GM12864 (cell line): ENCODE results near the gene ADGRA1.
A peak's percentile ranks its signal among the peaks of the same experiment; 100 is the strongest.

Source experiments
- DNase-seq: peaks from one replicate; pipeline ENCODE4 v3.0.0-alpha.2; 2011; ENCODE audit warnings: low read depth
- H3K4me3 ChIP-seq: 2 replicates; pipeline ENCODE4 v1.5.1; 2011; ENCODE audit warnings: mild to moderate bottlenecking, low read depth, low read length, control low read depth
- TF ChIP-seq, protein P1 (sequence below): IDR thresholded peaks from 2 replicates; pipeline ENCODE4 v1.5.1; 2011; ENCODE audit warnings: low read depth, mild to moderate bottlenecking, moderate library complexity, low read length, control low read depth, inconsistent platforms; ENCODE audit errors: missing control alignments

Gene ADGRA1

DNA sequence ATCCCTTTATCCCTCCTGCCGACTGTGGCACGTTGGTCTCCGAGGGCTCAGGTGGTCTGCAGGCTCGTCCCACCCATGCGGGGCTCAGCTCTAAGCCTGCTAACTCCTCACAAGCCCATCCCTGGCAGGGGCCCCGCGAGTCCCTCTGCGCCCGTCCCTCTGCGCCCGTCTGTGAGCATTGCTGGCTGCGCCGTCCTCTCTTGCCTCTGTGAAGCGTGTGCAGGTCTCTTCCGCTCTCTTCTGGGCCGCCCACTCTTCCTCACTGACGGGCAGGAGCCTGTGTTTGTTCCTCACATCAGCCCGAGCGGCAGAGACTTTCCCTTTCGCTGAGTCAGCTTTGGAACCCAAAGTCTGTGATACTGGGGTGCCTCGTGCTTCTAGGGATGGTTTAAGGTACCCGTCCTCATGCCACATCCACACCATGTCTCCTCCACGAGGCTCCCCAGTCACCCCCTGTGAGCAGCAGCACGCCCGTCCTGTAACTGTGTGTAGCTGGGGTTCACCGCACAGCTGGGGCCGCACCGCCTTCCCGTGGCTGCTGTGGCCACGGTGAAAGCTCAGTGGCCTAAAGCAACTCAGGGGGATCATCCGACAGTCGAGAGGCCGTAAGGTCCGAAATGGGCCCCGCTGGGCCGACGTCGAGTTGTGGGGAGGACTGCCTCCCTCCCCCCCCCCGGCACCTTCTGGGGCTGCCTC is 35.5 kb downstream of the ADGRA1 start:
- DNase-seq = no peak
- TF ChIP-seq, protein P1, sequence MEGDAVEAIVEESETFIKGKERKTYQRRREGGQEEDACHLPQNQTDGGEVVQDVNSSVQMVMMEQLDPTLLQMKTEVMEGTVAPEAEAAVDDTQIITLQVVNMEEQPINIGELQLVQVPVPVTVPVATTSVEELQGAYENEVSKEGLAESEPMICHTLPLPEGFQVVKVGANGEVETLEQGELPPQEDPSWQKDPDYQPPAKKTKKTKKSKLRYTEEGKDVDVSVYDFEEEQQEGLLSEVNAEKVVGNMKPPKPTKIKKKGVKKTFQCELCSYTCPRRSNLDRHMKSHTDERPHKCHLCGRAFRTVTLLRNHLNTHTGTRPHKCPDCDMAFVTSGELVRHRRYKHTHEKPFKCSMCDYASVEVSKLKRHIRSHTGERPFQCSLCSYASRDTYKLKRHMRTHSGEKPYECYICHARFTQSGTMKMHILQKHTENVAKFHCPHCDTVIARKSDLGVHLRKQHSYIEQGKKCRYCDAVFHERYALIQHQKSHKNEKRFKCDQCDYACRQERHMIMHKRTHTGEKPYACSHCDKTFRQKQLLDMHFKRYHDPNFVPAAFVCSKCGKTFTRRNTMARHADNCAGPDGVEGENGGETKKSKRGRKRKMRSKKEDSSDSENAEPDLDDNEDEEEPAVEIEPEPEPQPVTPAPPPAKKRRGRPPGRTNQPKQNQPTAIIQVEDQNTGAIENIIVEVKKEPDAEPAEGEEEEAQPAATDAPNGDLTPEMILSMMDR = no peak
- H3K4me3 ChIP-seq = no peak overlapping the region

DNA sequence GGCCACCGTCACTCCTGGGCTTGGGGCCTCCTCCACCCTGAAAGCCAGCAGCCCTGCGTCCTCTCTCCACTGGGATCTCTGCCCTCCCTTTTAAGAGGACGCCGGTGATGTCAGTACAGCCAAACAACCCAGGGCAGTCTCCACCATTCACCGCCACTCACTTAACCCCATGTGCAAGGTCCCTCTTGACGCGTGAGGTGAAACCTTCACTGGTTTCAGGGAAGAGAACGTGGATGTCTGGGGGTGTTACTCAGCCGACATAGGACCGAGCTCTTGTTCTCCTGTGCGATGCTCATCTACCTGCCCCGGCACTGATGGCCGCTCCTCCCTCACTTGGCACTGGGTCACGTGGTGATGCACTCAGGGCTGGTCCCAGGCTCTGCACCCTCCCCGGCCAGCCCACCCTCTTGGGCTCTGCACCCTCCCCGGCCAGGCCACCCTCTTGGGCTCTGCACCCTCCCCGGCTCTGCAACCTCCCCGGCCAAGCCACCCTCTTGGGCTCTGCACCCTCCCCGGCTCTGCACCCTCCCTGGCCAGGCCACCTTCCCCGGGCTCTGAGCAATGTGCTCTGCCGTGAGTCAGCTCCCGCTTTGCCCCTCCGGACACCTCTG is 36.1 kb downstream of the ADGRA1 start:
- TF ChIP-seq, protein P1 = no peak
- no peak for DNase-seq
- no peak overlapping the region for H3K4me3 ChIP-seq

DNA sequence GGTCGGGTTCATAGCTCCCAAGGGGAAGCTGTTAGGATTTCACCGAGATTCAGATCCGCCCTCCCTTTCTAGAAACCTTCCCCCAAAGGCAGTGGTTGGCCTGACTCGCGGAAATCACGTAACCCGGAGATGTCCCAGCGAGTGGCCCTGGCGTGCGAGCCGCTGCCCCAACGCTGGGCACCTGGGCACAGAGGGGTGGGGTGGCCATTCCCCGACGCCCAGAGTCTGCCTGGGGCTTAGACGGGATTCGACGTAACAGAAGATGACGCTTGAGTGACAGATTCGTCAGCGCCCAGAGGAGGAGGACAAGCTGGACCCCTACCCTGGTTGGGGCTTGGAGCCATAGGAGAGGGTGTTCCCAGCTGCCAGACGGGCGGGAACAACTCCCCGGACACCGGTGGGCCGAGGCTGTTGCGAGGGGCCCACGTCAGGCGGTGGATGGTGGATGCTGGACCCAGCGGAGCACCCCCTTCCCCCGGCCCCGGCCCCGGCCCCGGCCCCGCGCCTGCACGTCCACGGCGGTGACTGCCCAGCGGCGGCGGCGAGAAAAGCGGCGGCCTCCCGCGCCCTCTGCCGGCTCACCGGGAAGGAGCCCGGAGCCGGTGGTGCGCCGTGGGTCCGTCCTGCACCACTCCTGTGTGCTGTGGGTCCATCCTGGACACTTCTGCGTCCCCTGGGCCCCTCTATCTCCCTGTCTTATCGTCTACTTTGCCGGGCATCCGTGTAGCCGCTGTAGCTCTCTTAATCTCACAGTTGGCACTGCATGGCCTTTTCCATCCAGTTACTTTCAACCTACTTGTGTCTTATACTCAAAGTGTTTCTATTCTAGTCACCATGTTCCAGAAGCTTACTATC is 36.9 kb downstream of the ADGRA1 start:
- no peak for DNase-seq
- no peak overlapping the region for H3K4me3 ChIP-seq
- TF ChIP-seq, protein P1 = peak; percentile 14

DNA sequence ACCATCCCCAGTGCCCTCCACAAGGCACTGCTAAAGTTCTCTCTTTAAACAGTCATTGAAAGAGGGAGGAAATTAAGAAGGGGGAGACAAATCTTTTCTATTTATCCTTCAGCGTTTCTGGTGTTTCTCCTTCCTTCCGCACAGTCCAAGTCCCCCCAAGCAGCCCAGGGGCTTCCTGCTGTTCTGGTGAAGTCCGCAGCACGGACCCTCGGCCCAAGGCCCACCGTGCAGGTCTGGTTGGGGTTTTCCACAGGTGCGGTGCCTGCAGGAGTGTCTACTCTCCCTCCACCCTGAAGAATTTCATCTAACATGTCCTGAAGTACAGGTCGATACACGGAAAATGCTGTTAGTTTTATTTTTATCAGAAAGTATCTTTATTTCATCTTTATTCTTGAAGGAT is 38.2 kb downstream of the ADGRA1 start:
- TF ChIP-seq, protein P1 = no peak
- H3K4me3 ChIP-seq = no peak overlapping the region
- DNase-seq = no peak

DNA sequence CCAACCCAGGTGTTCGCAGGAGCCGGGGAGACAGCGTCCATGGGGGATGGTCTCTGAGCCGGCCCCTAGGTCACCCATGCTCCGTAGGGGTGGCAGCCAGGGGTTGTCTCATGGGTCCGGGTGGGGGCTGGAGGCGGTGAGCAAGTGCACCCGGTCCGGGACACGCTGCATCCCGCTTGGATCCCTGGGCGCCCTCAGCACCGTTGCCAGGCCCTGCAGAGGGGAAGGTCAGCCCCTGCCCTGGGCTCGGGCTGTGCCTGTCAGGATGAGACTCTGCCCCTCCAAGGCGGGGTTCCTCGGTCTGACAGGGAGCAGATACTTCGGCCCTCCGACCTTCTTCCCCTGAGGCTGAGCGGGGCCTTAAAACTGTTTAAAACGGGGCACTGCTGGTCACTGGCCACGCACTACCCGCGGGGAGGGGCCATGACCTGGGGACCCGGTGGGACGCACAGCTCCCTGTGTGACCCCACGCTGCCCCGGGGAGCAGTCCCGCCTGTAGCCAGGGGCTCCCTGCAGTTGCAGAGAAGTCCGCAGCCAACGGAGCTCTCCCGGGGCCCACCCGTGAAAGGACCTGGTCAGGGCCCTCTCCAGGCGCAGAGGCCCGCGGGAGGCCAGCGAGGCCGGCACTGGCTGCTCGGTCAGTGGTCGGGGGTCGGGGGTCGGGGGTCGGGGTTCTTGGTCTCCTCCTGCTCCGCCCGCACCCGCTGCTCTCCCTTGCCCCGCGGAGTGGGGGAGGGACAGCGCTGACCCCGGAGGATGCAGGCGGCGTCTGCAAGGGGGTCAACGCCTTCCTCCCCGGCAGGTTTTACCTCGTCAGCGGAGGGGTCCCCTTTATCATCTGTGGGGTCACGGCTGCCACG is 38.9 kb downstream of the ADGRA1 start:
- DNase-seq = no peak
- TF ChIP-seq, protein P1 = no peak
- H3K4me3 ChIP-seq = no peak overlapping the region

DNA sequence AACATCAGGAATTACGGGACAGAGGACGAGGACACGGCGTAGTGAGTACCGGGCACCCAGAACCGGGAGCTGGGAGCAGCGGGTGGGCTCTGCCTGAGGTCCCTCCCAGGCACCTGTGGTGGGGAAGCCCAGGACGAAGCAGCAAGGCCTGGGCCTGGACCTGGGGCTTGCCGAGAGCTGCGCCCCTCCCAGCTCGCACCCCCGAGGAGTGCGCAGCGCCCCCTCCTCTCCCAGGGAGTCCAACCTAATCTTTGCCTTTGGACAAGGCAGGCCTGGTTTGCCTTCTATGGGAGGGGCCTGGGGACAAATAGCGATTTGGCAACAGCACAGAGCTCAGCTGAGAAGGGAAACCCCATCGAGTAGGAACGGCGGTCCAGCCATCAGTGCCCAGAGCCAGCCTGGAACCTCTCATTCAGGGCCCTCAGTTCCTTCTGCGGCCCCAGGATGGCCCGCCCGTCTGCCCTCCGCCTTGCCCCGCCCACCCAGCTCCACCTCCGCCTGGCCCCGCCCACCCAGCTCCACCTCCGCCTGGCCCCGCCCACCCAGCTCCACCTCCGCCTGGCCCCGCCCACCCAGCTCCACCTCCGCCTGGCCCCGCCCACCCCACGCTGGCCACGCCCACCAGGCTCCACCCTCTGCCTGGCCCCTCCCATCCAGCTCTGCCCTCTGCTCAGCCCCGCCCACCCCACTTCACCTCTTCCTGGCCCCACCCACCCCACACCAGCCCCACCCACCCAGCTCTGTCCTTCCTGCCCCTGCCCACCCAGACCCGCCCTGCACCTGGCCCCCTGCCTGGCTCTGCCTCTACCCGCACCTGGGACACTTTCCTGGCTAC is 39.8 kb downstream of the ADGRA1 start:
- DNase-seq = no peak
- H3K4me3 ChIP-seq = no peak overlapping the region
- TF ChIP-seq, protein P1 = no peak
